MV-4-11 (cell line): ENCODE measurements around the gene GKN2.
"Not testable (repeated sequence)": the region's sequence is repeated elsewhere in the genome, so short reads cannot be mapped to it uniquely, and the experiment has no call there.

Source experiments
- DNase-seq: peaks from one replicate; lab custom pipeline; 2025; lab: John Stamatoyannopoulos, UW

Gene GKN2

GRCh38 chr2:68920481-68921170, 32.1 kb downstream of the GKN2 start:
- no peak for DNase-seq

- DNase-seq = no peak
Observed at GRCh38 chr2:68918497-68918896, 34.2 kb downstream of the GKN2 start.

- DNase-seq = no peak
Observed at GRCh38 chr2:68917034-68917718, 35.5 kb downstream of the GKN2 start.

GRCh38 chr2:68916226-68916625, 36.5 kb downstream of the GKN2 start:
- DNase-seq = no peak

- DNase-seq = no peak
Observed at GRCh38 chr2:68915393-68915792, 37.3 kb downstream of the GKN2 start.

GRCh38 chr2:68913359-68913758, 39.3 kb downstream of the GKN2 start:
- no peak for DNase-seq

- DNase-seq = peak; percentile 78
Observed at GRCh38 chr2:68912732-68913131, 40.0 kb downstream of the GKN2 start.

GRCh38 chr2:68912111-68912510, 40.6 kb downstream of the GKN2 start:
- no peak for DNase-seq

- DNase-seq = no peak
Observed at GRCh38 chr2:68911709-68912108, 41.0 kb downstream of the GKN2 start.

GRCh38 chr2:68911246-68911645, 41.4 kb downstream of the GKN2 start:
- DNase-seq = no peak

- peak; percentile 60 for DNase-seq
Observed at GRCh38 chr2:68909793-68910674, 42.7 kb downstream of the GKN2 start.

GRCh38 chr2:68908392-68908970, 44.2 kb downstream of the GKN2 start:
- DNase-seq = peak; percentile 98

- no peak for DNase-seq
Observed at GRCh38 chr2:68907920-68908253, 44.8 kb downstream of the GKN2 start.

- DNase-seq = no peak
Observed at GRCh38 chr2:68907232-68907919, 45.3 kb downstream of the GKN2 start.

- DNase-seq = peak; percentile 11
Observed at GRCh38 chr2:68906716-68907115, 46.0 kb downstream of the GKN2 start.

GRCh38 chr2:68905116-68905515, 47.6 kb downstream of the GKN2 start:
- DNase-seq = no peak

- DNase-seq = no peak
Observed at GRCh38 chr2:68901561-68901960, 51.1 kb downstream of the GKN2 start.

- peak; percentile 22 for DNase-seq
Observed at GRCh38 chr2:68901199-68901514, 51.5 kb downstream of the GKN2 start.

GRCh38 chr2:68900496-68901198, 52.0 kb downstream of the GKN2 start:
- DNase-seq = peak; percentile 84

- not testable (repeated sequence) for DNase-seq
Observed at GRCh38 chr2:68895981-68896380, 56.7 kb downstream of the GKN2 start.
